GM21786 (cell line): ENCODE data around the gene ABCC4.

Experiments used
- ATAC-seq: cut with Tn5 transposase; IDR thresholded peaks from one replicate; pipeline ENCODE4 v1.9.1; 2021; ENCODE audit not compliant: unreplicated experiment

ABCC4 gene

GRCh38 chr13:95233026-95233635, 68.1 kb downstream of the ABCC4 start:
- ATAC-seq, result no peak

DNA sequence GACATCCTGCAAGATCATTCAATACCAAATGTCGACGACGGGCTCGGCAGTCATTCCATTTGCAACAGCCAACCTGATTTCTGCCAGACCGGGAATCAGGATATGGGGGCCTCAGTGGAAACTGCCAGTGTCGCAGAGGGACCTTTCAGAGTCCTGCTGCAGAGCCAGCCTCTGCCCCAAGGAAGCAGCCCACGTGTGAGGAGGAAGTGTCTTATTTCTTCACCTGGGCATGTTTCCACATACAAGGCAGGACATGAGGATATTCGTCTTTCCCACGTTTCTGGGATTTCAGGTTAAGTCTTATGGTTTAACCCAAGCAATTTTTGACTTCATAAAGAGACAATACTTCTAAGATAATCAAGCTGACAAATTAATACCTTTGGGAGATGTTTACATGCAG, 69.9 kb downstream of the ABCC4 start:
- ATAC-seq, result no peak

DNA sequence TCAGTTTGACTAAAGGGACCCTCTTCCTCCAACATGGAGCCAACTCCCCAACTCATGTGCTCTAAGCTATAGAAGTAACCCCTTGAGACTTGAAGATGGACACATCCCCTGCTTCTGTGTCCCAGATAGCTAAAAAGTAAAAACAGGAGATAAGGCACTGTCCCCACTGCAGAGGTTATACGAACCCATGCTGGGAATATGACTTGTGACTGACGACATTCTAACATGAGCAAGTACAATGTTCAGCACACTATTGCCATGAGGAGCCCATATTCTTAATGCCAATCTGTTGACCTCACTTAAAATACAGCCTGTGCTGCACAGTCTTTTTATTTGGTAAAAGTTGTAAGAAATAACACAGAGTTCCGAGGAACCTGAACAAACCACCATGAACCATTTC, 71.4 kb downstream of the ABCC4 start:
- ATAC-seq, result no peak

DNA sequence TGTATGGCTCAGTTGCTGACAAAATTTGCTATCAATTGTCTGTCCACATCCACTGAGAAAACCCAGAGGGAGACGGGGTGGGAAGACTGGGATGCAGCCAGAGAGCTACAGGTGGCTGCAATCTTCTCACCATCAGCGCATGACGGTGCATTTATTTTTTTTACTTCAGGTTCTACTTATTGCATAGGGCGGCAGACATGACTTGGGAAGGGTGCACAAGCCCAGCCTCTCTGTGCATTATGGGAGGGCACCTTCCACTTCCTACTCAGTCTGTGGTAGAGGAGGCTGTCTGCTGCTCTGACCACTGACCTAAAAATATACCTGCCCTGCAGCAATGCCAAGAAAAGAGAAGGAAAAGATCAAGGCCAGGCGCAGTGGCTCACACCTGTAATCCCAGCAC, 73.1 kb downstream of the ABCC4 start:
- no peak for ATAC-seq

DNA sequence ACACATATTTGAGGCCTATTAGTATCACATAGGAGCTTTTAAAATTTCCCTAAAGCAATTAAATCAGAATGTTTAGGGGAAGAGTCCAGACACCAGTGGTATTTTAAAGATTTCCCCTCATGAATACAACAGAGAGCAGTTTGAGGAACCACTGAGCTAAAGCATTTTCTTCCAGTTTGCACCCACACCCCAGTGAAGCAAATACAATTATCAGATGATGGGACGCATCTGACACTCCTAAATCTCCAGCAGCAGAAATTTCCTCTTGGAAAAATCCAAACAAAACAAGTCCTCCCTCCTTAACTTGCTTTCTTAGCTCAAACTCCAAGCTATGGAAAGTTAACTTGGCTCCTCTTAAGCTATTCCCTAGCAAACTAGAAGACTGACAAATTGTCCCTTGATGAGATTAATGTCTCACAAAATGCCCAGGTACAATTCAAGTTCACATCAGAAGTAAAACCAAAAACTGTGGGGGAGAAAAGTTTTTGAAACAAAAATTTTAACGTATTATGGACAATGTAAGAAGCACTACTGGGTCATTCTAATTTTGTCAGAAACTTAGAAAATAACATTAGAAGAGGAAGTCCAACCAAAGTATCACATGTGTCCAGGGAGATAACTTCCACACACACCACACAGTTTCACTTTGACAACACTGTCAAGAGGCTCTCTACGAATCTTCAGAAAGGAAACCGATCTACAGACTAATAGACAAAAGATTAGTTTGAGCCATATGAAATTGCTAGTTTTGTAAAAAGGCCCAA, 74.1 kb downstream of the ABCC4 start:
- peak; percentile 79 for ATAC-seq

- peak; percentile 7 for ATAC-seq
Observed at GRCh38 chr13:95226476-95226875, 74.8 kb downstream of the ABCC4 start.

DNA sequence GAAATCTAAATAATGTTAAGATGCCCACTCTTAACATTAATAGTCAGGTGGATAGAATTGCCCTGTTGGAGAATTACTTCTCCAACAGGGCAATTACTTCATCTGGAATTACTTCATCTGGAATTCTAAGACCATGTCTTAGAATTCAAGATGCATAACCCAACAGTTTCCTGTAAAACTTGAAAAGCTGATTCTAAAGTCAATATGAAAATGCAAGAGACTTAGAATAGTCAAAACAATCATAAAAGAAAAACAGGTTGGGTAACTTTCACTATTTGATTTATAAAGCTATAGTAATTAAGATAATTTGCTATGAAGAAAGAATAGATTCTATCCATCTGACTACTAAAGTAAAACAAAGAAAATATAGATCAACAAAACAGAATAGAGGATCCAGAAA, 75.2 kb downstream of the ABCC4 start:
- no peak for ATAC-seq

DNA sequence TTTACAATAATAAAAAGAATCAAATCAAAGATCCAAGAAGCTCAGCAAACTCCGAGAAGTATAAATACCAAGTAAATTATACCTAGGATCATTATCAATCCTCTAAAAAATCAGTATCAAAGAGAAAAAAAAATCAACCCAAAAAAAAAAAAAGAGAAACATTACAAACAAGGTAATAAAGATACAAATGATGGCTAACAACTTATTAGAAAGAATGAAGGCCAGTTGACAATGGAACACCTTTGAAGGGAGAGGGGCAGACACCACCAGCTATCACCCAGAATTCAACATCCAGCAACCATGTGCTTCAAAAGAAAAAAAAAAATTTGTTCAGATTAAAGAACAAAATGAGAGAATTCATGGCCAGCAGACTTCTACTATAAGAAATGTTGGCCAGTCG, 77.2 kb downstream of the ABCC4 start:
- no peak for ATAC-seq

GRCh38 chr13:95222733-95223018, 78.6 kb downstream of the ABCC4 start:
- peak; percentile 42 for ATAC-seq

GRCh38 chr13:95221971-95222732, 79.1 kb downstream of the ABCC4 start:
- peak; percentile 59 for ATAC-seq

DNA sequence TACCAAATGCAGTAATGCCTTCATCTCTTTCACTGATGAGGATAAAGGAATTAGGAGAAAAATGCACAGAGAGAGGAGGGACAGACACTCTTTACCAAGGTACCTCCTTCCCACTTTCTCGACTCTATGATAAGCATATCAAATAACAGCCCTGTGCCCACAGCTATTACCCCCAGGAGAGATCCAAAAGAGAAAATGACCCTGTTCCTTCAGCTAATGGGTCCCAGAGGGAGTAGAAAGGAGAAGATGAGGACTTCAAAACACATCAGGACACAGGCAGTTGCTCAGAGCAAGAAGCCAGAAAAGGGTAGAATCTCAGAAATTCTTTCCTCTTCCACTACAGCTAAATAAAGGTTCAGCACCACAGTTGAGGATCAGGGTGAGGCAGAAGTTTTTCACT, 80.6 kb downstream of the ABCC4 start:
- ATAC-seq, result no peak

DNA sequence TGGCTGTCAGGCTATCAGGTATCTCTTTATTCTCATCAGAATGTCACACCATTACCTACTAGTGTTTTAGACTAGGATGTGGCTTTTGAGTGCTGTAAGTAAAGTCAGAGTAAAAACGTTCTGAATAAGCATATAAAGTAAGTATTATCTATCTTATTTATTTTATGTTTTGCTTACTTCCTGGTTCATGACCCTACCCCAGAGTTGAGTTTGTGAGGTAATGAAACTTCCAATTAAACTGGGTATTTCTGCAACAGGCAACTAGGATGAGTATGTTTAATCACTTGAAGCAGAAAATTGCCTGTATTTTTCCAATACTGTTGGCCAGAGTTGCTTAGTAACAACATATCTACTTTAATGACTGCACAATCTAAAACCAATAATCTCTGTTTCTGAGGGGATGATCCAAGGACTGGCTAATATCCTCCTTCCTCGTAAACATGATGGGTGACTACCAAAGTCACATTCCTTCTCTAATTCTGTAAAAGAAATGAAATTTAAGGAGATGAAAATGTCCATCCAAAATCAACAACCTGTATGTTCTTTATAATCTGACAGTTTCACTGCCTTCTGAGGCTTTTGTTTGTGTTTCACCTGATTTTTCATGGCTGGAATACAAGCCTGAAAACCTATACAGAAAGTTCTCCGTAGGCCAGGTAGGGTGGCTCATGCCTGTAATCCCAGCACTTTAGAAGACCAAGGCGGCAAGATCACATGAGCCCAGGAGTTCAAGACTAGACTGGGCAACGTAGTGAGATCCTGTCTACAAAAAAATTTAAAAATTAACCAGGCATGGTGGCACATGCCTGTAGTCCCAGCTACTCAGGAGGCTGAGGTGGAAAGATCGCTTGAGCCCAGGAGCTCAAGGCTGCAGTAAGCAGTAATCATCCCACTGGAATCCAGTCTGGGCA, 83.1 kb downstream of the ABCC4 start:
- no peak for ATAC-seq

DNA sequence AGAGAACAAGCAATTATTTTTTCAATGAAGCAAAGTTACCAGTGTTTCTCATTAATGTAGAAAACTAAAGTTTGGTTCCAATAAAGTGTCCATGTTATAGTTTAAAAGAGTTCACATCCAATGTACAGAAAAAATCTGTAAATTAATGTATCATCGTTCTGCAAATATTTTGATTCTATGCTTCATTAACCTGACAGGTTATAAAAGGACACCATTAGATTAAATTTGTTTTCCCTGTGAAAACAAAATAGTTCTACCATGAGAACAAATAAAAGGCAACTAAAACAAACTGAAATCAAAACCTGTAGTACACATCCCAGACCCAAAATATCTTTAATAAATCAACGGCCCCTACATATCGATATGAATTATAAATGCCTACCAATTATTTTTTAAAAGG, 85.1 kb downstream of the ABCC4 start:
- no peak for ATAC-seq

DNA sequence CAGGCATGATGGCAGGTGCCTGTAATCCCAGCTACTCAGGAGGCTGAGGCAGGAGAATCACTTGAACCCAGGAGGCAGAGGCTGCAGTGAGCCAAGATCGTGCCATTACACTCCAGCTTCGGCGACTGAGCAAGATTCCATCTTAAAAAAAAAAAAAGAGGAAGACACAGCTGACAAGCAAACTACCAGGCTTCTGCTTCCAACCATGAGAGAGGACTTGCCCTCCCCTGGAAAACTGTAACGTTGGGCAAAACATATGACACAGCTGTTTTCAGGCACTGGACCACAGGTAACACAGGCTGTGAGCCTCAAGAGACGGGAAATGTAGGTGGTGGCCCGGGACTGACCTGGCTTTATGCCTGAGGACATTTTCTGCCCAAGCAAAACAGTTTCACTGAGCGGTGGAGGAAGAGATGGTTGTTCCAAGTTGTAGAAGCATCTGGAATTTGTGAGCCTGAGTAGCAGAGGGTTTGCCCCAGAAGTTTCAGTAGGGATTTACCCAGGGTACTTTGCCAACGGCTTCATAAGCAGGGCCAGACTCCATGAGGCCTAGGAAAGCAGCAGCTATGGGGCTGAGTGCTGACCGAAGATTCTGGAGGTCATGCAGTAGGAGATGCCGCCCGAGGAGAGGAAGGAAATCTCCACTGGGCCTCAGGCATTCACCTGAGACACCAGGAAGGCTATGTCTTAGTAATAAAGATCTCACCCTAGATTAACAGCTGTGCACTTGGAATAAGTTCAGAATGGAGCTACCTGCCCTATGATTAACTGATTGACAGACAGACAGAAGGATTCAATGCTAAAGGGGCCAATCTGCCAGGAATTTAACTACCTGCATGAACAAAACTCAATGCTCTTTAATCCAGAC, 88.0 kb downstream of the ABCC4 start:
- no peak for ATAC-seq

DNA sequence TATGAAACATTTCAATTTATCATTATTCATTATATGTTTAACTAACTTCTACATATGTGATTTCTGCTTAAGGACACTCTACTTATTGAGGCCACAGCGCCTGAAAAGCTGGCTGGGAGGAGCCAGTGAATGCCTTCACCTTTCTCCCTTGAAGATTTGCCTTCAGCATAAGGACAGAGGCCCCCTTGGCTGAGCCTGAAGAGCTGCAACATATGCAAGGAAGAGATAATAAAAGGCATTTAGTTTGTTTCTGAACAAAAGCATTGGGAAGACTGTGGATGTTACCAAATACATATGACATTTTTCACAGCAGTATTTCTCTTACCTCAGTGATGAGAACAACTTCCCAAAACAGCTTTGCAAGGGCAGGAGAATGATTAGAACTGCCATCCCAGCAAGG, 92.1 kb downstream of the ABCC4 start:
- no peak for ATAC-seq

DNA sequence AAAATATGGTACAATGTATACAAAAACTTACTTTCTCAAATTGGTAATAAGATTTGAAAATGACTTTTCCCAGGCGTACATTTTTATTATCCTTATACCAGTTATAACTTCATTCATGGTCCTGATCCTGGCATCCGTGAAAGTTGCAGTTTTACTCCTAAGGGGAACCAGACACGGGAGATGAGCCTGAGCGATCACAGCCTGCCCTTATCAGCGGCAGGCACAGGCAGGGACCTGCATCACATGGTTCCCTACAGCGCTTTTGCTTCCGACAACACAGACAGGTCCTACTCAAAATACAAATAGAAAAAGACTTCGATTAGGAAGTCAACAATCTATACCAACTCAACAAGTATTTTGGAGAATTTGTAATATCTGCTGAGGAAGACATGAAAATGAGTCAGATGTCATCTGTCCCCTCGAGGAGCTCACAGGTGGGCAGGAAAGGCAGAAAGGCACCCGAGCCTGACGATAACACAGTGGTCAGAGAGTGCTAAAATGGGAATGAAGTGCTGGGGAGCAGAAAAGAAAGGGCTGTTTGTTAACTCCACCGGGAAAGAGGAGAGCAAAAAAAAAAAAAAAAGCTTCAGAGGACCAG, 93.4 kb downstream of the ABCC4 start:
- ATAC-seq, result peak; percentile 87

DNA sequence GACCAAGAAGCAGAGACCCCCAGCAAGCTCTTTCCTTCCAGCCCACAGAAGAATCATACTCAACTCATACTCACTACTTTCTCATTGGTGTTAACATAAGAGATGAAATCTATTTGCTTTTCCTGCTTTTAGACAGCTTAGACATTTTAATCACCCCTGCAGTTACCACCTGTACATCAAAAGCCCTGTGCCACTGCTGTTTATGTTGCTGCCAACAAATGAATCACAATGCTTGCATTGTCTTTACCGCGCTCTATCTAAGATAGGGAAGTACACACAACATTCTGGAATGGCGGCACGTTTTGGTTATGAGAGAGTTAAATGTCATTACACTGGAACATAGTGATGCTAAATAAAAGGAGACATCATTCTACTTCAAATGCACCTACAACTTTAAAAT, 95.1 kb downstream of the ABCC4 start:
- no peak for ATAC-seq

- ATAC-seq, result no peak
Observed at GRCh38 chr13:95204231-95204765, 97.0 kb downstream of the ABCC4 start.

- no peak for ATAC-seq
Observed at GRCh38 chr13:95201814-95202651, 99.2 kb downstream of the ABCC4 start.
